ENCODE data around the gene KPNA4. TPM values are rescaled to one million over a fixed set of nuclear protein-coding genes. Genes with fewer than 3 reads are reported as not detected.
A peak's percentile ranks its signal among the peaks of the same experiment; 100 is the strongest.

KPNA4 gene
- polyA plus RNA-seq, 1 donor = 63.3 TPM

DNA sequence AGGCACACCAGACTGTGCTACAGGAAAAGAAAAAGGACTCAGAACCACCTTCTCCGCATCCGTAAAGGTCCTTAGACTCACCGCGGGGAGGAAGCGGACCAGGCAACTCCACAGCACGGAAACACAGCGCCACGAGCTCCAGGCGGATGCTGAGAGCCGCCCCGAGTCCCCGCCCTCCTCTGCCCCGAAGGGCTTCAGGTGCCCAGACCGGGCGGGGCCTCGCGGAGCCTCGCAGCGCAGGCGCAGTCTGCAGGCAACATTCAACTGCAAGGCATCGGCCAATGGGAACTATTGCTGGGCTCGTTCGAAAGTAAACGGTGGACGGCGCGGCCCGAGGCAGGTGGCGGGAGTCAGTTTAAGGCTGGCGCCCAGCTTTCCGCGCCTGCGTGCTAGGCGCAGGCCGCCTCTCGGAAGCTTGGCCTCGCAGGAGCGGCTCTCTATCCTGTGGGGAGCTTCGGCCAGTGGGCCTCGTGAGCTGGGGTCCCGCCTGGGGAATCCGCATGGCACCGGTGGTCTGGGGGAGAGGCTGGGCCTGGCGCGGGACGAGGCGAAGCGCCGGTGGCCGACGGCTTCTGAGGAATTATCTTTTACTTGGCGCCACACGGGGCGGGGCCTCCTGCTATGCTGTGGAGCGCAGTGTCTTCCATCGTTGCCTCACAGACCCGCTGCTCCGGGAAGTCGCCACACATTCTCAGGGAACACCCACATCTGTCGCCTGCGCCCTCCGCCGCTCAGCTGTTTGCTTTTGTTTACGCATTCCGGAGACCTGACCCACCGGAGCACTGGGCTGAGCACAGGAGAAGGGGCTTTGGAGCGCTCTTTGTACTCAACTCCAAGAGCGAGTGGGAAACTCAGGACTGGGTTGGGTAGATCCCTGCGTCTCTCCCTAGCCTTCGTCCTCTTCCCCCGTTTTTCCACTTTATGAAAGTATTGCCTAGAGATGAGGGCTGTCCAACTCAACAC is 115.5 kb downstream of the KPNA4 start, which contains the start of gene TRIM59:
Gene TRIM59, minus strand, starts transcription at position 151 of the 963 bp plus-strand sequence. CDS start 10,603 bp downstream, outside the sequence.
- peak; percentile 81 for DNase-seq (ENCODE audit: low read depth)

- DNase-seq (ENCODE audit: low read depth) = peak; percentile 25
Measured at GRCh38 chr3:160448845-160449635, 116.3 kb downstream of the KPNA4 start.

- no peak for DNase-seq (ENCODE audit: low read depth)
Measured at GRCh38 chr3:160447544-160447943, 117.8 kb downstream of the KPNA4 start.

DNA sequence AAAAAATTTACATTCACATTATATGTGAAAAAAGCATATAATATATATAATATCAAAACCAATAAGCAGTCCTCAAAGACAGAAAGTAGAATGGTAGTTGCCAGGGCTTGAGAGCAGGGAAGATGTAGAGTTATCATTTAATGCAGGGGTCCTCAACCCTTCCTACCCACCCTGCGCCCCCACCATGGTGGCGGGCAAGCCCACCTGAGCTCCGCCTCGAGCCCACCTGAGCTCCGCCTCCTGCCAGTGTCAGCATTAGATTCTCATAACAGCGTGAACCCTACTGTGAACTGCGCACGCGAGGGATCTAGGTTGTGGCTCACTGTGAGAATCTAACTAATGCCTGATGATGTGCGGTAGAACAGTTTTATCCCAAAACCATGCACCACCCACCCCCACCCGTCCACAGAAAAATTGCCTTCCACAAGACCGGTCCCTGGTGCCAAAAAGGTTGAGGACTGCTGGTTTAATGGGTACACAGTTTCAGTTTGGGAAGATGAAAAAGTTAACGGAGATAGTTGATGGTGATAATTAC is 118.8 kb downstream of the KPNA4 start:
- DNase-seq (ENCODE audit: low read depth) = no peak

DNA sequence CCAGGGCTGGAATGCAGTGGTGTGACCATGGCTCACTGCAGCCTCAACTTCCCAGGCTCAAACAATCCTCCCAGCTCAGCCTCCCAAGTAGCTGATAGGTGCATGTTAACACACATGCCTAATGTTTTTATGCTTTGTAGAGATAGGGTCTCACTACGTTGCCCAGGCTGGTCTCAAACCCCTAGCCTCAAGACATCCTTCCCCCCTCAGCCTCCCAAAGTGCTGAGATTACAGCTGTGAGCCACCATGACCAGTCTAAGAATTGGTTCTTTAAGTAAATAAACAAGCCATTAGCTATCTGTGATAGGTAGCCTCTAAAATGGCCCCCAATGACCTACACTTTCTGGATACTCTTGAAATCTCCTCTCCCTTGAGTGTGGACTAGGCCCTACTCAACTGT is 119.5 kb downstream of the KPNA4 start:
- DNase-seq (ENCODE audit: low read depth) = no peak

Other genes starting within 250 kb of the KPNA4 start
- gene IFT80, start 166.3 kb downstream of the KPNA4 start, polyA plus RNA-seq (ENCODE audit: insufficient read length) = 26.4 TPM
- gene SMC4, start 165.9 kb downstream of the KPNA4 start, polyA plus RNA-seq (ENCODE audit: insufficient read length) = 54.3 TPM
- gene TRIM59, start 115.8 kb downstream of the KPNA4 start, polyA plus RNA-seq (ENCODE audit: insufficient read length) = 6.5 TPM
- not detected for gene ARL14, start 111.6 kb upstream of the KPNA4 start, polyA plus RNA-seq (ENCODE audit: insufficient read length)
- gene PPM1L, start 190.7 kb upstream of the KPNA4 start, polyA plus RNA-seq (ENCODE audit: insufficient read length) = 10.0 TPM